ENCODE results near the gene NRXN3. TPM values are rescaled to one million over a fixed set of nuclear protein-coding genes. Genes with fewer than 3 reads are reported as not detected.

Gene NRXN3
- total RNA-seq, 2 experiments from 2014 or later = not detected

DNA sequence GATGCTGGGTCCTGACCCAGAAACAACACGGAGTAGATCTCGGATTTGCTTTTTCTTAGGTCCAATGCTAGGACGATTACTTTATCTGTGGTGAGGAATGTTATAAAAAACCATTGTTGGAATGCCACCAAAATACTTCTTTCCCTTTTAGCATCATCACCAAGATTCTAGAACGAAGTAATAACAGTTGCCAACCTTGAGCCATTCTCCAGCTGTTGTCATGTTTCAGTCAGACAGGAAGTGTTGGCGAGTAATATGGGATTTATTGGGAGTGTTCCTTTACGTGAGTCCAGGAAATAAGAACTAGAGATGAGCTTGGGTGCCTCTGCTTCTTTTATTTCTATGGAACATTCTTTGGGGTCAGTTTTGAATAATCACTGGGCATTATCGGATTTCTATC lies 1148.2 kb downstream of the NRXN3 start:
- DNase-seq = no peak
- POLR2A ChIA-PET = no interaction called here
- intact Hi-C loops (cut with micrococcal nuclease) = no loop called here
- Mint-ChIP-seq H3K27me3 (no peaks in the 10 kb centered on the region), H3K9me3 (no peaks in the 10 kb centered on the region), H3K4me1 (ENCODE audit: low read depth) (no peaks in the 10 kb centered on the region), H3K4me3 (no peak overlapping the region), H3K27ac (no peak overlapping the region), H3K36me3 (no peaks in the 10 kb centered on the region)
- CTCF ChIA-PET = no interaction called here

DNA sequence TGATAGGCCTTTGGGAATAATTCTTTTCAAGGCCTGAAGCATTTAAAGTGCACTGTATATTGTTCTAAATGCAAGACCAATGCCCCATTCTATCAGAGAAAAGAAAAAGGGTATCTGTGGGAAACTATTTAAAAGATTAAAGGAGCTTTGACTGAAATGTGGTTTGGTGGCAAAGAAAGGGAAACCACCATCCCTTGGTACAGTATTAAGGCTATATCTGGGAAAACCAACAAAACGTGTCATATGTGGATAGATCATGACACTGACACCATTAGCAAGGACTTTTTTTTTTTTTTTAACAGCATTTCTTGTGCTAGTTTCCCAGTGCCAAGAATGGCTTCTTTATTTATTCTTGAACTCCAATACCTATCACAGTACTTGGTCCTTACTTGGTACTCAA lies 1150.4 kb downstream of the NRXN3 start:
- ChIA-PET CTCF (no interaction called here), POLR2A (no interaction called here)
- Mint-ChIP-seq H3K4me3 (no peak overlapping the region), H3K36me3 (no peaks in the 10 kb centered on the region), H3K9me3 (no peaks in the 10 kb centered on the region), H3K4me1 (ENCODE audit: low read depth) (no peaks in the 10 kb centered on the region), H3K27ac (no peak overlapping the region), H3K27me3 (no peaks in the 10 kb centered on the region)
- no peak for DNase-seq
- intact Hi-C loops (cut with micrococcal nuclease) = no loop called here

DNA sequence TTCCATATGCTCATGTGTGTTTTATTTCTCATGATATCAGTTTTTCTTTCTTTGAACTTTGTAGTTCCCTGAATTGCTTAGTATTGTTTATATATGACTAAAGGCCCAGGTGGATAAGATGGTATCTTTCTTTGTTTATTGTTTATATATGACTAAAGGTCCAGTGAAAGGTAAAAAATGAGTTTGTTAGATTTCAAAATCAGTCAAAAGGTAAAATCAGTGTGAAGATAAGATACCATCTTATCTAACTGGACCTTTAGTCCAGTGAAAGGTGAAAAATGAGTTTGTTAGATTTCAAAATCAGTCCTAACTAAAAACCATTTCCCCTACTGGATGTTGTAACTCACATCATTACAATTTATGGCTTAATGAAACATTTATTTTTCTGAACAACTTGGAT lies 1150.9 kb downstream of the NRXN3 start:
- DNase-seq = no peak
- Mint-ChIP-seq H3K4me3 (no peak overlapping the region), H3K27ac (no peak overlapping the region), H3K27me3 (no peaks in the 10 kb centered on the region), H3K9me3 (no peaks in the 10 kb centered on the region), H3K36me3 (no peaks in the 10 kb centered on the region), H3K4me1 (ENCODE audit: low read depth) (no peaks in the 10 kb centered on the region)
- CTCF ChIA-PET = no interaction called here
- POLR2A ChIA-PET = no interaction called here
- intact Hi-C loops (cut with micrococcal nuclease) = no loop called here

DNA sequence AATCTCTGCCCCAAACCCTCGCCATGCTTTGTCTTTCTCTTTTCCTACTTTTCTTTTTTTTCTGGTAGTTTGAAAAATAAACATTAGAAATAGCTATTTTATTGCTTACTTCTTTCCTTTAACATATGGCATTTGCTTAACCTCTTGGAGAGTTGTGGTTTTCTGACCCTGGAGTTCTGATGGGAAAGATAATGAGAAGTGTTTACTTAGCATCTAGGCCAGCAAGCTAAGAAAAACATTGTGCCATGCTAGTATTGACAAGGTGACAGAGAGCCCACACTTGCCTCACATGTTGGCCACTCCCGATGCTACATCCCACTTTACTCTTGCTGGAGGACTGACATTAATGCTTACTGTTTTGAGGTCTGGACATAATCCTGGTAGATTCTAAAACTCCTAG lies 1154.9 kb downstream of the NRXN3 start:
- Mint-ChIP-seq H3K4me1 (ENCODE audit: low read depth) (no peaks in the 10 kb centered on the region), H3K36me3 (no peaks in the 10 kb centered on the region), H3K4me3 (no peak overlapping the region), H3K27me3 (no peaks in the 10 kb centered on the region), H3K9me3 (no peaks in the 10 kb centered on the region), H3K27ac (no peak overlapping the region)
- intact Hi-C loops (cut with micrococcal nuclease) = no loop called here
- POLR2A ChIA-PET = no interaction called here
- DNase-seq = no peak
- CTCF ChIA-PET = no interaction called here

DNA sequence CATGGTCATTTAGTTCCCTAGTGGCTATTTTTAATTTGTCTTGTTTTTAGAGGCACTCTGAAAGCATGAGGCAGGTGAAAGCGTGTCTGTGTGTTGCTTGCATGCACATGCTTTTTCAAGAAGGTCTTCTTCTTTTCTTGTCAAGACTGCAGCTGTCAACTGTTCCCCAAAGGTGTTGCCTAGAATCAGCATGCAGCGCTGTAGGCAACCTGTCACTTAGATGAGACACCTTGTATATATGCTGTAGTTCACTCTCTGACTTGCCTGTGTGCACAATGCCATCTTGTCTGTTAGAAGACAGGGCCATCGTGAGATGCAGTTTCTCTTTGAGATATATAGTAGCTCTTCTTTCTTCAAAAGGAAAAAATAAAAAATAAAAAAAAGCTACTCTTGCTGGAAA lies 1155.4 kb downstream of the NRXN3 start:
- Mint-ChIP-seq H3K27me3 (no peaks in the 10 kb centered on the region), H3K36me3 (no peaks in the 10 kb centered on the region), H3K9me3 (no peaks in the 10 kb centered on the region), H3K27ac (no peak overlapping the region), H3K4me3 (no peak overlapping the region), H3K4me1 (ENCODE audit: low read depth) (no peaks in the 10 kb centered on the region)
- ChIA-PET POLR2A (no interaction called here), CTCF (no interaction called here)
- intact Hi-C loops (cut with micrococcal nuclease) = no loop called here
- no peak for DNase-seq

DNA sequence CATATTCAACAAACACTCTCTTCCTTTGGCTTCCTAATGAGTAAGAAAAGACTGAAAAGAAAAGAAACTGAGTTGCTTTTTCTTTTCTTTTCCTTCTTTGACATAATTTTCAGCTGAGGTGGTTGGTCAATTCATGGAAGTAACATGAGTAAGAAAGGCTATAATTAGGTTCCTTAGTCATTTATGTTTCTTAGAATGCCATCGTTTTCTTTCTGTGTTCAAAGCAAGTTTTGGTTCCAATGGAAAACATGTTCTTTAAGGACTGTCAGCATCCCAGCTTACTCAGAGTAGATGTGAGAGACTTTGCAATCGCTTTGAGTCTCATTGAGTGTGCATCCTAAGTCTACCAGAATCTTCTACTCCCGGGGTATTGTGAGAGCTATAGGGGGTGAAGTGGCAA lies 1158.7 kb downstream of the NRXN3 start:
- H3K27ac Mint-ChIP-seq = no peak overlapping the region
- CTCF ChIA-PET = no interaction called here

GRCh38 chr14:79331830-79332229 lies 1161.7 kb downstream of the NRXN3 start:
- no peaks in the 10 kb centered on the region for H3K9me3 Mint-ChIP-seq
- no peaks in the 10 kb centered on the region for H3K36me3 Mint-ChIP-seq
- DNase-seq = no peak
- POLR2A ChIA-PET = no interaction called here
- H3K4me3 Mint-ChIP-seq = no peak overlapping the region
- H3K27ac Mint-ChIP-seq = no peak overlapping the region
- intact Hi-C loops (cut with micrococcal nuclease) = no loop called here
- H3K27me3 Mint-ChIP-seq = no peaks in the 10 kb centered on the region
- CTCF ChIA-PET = no interaction called here
- no peaks in the 10 kb centered on the region for H3K4me1 Mint-ChIP-seq (ENCODE audit: low read depth)

More for the DNA sequence above, 1158.7 kb downstream of the NRXN3 start:
- Mint-ChIP-seq H3K36me3 (no peaks in the 10 kb centered on the region), H3K4me3 (no peak overlapping the region), H3K27me3 (no peaks in the 10 kb centered on the region), H3K4me1 (ENCODE audit: low read depth) (no peaks in the 10 kb centered on the region), H3K9me3 (no peaks in the 10 kb centered on the region)
- intact Hi-C loops (cut with micrococcal nuclease) = no loop called here
- POLR2A ChIA-PET = no interaction called here
- DNase-seq = no peak

- DNase-seq = no peak
These were observed 1162.5 kb downstream of the NRXN3 start for GRCh38 chr14:79332504-79333197.

DNA sequence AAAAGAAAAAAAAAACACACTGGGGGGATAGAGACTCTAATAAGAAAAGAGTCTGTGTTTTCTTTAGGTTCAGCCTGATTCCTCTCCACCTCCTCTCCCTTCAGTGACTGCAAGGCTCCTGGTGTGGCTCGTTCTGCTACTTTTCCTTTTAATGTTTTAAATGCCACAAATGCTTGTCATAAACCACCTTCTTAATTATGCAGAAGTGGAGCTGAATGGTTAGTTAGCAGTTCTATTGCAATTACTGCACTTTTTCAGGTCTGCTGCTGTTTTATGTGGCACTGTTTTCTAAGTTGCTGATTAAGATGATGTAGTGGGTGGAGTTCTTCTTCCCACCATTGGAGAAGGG lies 1163.0 kb downstream of the NRXN3 start:
- Mint-ChIP-seq H3K4me1 (ENCODE audit: low read depth) (no peaks in the 10 kb centered on the region), H3K27ac (no peak overlapping the region), H3K9me3 (no peaks in the 10 kb centered on the region), H3K27me3 (no peaks in the 10 kb centered on the region), H3K36me3 (no peaks in the 10 kb centered on the region), H3K4me3 (no peak overlapping the region)
- intact Hi-C loops (cut with micrococcal nuclease) = no loop called here
- POLR2A ChIA-PET = no interaction called here
- no peak for DNase-seq
- CTCF ChIA-PET = no interaction called here

More at GRCh38 chr14:79332504-79333197, 1162.5 kb downstream of the NRXN3 start:
- no peak overlapping the region for H3K27ac Mint-ChIP-seq
- H3K4me3 Mint-ChIP-seq = no peak overlapping the region
- no peaks in the 10 kb centered on the region for H3K9me3 Mint-ChIP-seq
- no peaks in the 10 kb centered on the region for H3K4me1 Mint-ChIP-seq (ENCODE audit: low read depth)
- ChIA-PET POLR2A (no interaction called here), CTCF (no interaction called here)
- H3K27me3 Mint-ChIP-seq = no peaks in the 10 kb centered on the region
- intact Hi-C loops (cut with micrococcal nuclease) = no loop called here
- no peaks in the 10 kb centered on the region for H3K36me3 Mint-ChIP-seq

DNA sequence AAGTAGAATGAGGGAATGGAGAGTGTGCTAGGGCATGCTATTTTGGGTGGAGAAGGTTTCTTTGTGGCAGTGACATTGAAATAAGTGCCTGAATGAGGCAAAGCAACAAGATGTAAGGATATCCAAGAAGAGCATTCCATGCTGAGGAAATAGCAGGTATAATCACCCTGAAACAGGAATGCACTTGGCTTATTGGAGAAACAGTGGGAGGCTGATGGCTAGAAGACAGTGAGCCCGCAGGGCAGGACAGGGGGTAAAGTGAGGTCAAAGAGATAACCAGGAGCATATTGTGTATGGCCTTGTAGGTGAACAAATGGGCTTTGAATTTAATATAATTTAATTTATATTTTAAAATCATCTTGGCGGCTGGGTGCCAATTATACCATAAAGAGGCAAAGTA lies 1164.1 kb downstream of the NRXN3 start:
- no peaks in the 10 kb centered on the region for H3K36me3 Mint-ChIP-seq
- DNase-seq = no peak
- intact Hi-C loops (cut with micrococcal nuclease) = no loop called here
- no peak overlapping the region for H3K27ac Mint-ChIP-seq
- H3K4me1 Mint-ChIP-seq (ENCODE audit: low read depth) = no peaks in the 10 kb centered on the region
- H3K27me3 Mint-ChIP-seq = no peaks in the 10 kb centered on the region
- POLR2A ChIA-PET = no interaction called here
- no peak overlapping the region for H3K4me3 Mint-ChIP-seq
- CTCF ChIA-PET = no interaction called here
- H3K9me3 Mint-ChIP-seq = no peaks in the 10 kb centered on the region

- CTCF ChIA-PET = no interaction called here
- POLR2A ChIA-PET = no interaction called here
- H3K4me1 Mint-ChIP-seq (ENCODE audit: low read depth) = no peaks in the 10 kb centered on the region
- no peaks in the 10 kb centered on the region for H3K27me3 Mint-ChIP-seq
- peaks cover 4% of the 10 kb centered on the region for H3K9me3 Mint-ChIP-seq
- H3K4me3 Mint-ChIP-seq = no peak overlapping the region
- intact Hi-C loops (cut with micrococcal nuclease) = no loop called here
- no peak overlapping the region for H3K27ac Mint-ChIP-seq
- H3K36me3 Mint-ChIP-seq = no peaks in the 10 kb centered on the region
- no peak for DNase-seq
These were observed 1167.6 kb downstream of the NRXN3 start for GRCh38 chr14:79337761-79338160.

DNA sequence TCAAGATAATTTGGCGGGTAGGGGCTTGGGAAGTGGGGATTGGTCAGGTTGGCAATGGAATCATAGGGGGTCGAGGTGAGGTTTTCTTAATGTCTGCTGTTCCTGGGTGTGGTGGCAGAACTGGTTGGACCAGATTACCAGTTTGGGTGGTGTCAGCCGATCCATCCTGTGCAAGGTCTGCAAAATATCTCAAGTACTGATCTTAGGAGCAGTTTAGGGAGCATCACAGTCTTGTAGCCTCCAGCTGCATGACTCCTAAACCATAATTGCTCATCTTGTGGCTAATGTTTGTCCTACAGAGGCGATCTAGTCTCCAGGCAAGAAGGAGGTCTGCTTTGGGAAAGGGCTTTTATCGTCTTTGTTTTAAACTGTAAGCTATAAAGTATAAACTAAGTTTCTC lies 1172.8 kb downstream of the NRXN3 start:
- Mint-ChIP-seq H3K4me1 (ENCODE audit: low read depth) (no peaks in the 10 kb centered on the region), H3K27ac (no peak overlapping the region), H3K27me3 (no peaks in the 10 kb centered on the region), H3K9me3 (peaks cover 8% of the 10 kb centered on the region), H3K4me3 (no peak overlapping the region), H3K36me3 (no peaks in the 10 kb centered on the region)
- no peak for DNase-seq
- POLR2A ChIA-PET = no interaction called here
- CTCF ChIA-PET = no interaction called here
- intact Hi-C loops (cut with micrococcal nuclease) = no loop called here

DNA sequence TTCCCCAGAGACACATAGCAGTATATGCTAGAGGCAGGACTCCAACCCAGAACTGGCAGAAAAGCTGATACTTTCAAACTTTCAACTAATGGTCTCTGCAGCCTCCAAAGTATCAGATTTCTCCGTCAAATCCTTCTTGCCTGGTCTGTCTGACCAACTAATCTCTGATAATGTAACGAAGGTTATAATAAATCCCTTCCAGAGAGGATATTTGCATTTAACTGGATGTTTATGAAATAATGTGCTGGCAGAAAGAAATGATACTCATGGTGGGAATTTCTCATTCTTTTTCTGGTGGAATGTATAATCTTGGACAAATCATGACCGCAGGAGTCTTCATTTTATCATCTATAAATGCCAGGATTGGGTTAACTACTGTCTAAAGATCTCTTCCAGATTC lies 1180.8 kb downstream of the NRXN3 start:
- no peak overlapping the region for H3K4me3 Mint-ChIP-seq
- ChIA-PET CTCF (no interaction called here), POLR2A (no interaction called here)
- peaks cover 4% of the 10 kb centered on the region for H3K9me3 Mint-ChIP-seq
- no peak for DNase-seq
- H3K27ac Mint-ChIP-seq = no peak overlapping the region
- intact Hi-C loops (cut with micrococcal nuclease) = no loop called here
- no peaks in the 10 kb centered on the region for H3K27me3 Mint-ChIP-seq
- no peaks in the 10 kb centered on the region for H3K36me3 Mint-ChIP-seq
- H3K4me1 Mint-ChIP-seq (ENCODE audit: low read depth) = no peaks in the 10 kb centered on the region

Data from activated CD4-positive, alpha-beta memory T cell treated with anti-CD3 and anti-CD28 coated beads for 36 hours (primary cell).